HG03139 (cell line): Measurements from ENCODE around the gene HLTF.
A peak's percentile ranks its signal among the peaks of the same experiment; 100 is the strongest.
"Not testable (repeated sequence)": the region's sequence is repeated elsewhere in the genome, so short reads cannot be mapped to it uniquely, and the experiment has no call there.

ENCODE experiments used
- ATAC-seq: cut with Tn5 transposase; IDR thresholded peaks from one replicate; pipeline ENCODE4 v1.9.1; 2021; ENCODE audit not compliant: unreplicated experiment

The HLTF gene

GRCh38 chr3:149086232-149086988 is at the start of gene HLTF:
HLTF (minus strand) TSS chr3:149086533; CDS start chr3:149086336, 197 bp downstream.
- peak; percentile 99 for ATAC-seq

GRCh38 chr3:149134575-149134974 is 48.2 kb upstream of the HLTF start:
- ATAC-seq: no peak

DNA sequence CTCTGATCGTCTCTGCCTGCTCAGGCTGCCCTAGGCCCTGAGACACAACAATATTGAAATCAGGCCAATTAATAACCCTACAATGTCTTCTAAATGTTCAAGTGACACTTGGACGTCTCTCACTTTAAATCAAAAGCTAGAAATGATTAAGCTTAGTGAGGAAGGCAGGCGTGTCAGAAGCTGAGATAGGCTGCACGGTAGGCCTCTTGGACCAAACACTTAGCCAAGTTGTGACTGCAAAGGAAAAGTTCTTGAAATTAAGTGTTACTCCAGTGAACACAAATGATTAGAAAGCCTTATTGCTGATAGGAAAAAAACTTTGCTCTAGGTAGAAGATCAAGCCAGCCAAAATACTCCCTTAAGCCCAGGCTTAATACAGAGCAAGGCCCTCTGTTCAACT is 45.3 kb upstream of the HLTF start:
- no peak for ATAC-seq

DNA sequence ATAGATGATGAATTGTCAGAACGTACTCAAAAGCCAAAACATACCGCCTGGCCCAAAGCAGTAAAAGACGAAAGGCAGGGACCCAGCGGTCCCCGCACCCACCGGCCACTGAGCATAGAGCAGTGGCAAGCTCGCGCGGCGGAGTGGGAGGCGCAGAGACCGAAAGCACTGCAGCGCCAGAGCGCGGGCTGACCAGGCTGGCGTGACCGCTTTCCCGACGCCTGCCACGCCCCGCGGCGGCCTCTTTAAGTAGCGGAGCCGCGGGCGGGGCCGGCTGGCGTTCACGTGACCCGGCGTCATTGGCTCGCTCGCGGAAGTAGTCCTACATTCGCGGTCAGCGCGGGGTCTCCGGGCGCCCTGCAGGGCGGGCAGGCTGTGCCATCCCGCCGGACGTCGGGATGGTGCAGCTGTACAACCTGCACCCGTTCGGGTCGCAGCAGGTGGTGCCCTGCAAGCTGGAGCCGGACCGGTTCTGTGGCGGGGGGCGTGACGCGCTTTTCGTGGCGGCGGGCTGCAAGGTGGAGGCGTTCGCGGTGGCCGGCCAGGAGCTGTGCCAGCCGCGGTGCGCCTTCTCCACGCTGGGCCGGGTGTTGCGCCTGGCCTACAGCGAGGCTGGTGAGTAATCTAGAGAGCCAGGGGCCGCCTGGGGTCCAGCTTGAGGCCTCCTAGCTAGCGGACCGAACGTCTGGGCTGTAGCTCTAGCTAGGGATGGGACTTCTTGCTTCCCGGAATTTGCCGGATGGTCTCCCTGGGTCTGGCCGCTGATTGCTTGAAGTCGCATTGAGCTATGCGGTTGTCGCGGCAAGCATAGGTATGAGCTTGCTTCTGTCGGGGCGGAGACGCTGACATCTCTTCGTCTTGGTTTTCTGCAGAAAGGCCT is 43.2 kb upstream of the HLTF start, which contains the start of gene HPS3:
TSS of gene HPS3 (plus strand) at position 313 of the 880 bp plus-strand sequence. CDS start at position 399, 86 bp downstream.
- ATAC-seq: peak; percentile 90

DNA sequence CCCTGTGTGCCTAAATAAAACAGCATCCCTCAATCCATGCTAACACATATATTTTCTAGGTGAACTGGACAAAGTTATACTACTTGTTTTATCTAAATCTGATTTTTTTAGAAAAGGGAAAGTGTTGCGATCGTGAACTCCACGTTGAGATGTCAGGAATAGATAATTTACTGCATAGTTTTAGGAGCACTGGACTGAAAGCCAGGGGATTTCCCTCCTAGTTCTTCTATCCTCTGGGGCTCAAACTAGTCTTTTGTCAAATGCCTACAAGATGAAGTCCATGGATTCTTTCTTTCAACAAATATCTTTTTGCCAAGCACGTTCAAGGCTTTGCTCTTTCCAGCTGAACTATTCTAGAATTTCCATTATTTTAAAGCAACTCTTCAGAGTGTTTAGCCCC is 42.5 kb upstream of the HLTF start:
- no peak for ATAC-seq

DNA sequence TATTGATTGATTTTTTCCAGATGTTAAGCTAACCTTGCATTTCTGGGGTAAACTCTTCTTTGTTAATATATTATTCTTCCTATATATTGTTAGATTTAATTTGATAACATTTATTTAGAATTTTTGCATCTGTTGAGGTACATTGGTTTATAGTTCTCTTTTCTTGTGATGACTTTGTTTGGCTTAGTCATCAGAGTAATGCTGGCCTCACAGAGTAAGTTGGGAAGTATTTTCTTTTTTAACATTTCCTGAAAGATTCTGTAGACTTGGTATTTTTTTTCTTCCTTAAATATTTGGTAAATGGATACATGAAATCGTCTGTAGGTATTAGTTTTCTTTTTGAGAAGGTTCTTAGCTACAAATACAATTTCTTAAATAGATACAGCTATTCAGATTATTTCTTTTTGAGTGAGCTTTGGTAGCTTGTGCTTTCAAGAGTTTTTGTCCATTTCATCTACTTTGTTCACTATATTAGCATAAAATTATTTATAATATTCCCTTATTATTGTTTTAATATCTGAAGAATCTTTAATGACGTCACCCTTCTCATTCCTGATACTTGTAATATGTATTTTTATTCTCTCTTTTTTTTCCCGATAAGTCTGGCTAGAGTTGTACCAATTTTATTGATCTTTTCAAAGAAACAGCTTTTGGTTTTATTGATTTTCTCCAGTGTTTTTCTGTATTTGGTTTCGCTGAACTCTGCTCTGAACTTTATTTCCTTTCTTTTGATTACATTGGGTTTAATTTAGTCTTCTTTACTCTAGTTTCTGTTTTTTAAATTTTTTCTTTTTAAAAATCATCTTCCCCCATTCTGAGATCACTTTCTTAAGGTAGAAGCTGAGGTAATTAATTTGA is 36.6 kb upstream of the HLTF start:
- no peak for ATAC-seq

DNA sequence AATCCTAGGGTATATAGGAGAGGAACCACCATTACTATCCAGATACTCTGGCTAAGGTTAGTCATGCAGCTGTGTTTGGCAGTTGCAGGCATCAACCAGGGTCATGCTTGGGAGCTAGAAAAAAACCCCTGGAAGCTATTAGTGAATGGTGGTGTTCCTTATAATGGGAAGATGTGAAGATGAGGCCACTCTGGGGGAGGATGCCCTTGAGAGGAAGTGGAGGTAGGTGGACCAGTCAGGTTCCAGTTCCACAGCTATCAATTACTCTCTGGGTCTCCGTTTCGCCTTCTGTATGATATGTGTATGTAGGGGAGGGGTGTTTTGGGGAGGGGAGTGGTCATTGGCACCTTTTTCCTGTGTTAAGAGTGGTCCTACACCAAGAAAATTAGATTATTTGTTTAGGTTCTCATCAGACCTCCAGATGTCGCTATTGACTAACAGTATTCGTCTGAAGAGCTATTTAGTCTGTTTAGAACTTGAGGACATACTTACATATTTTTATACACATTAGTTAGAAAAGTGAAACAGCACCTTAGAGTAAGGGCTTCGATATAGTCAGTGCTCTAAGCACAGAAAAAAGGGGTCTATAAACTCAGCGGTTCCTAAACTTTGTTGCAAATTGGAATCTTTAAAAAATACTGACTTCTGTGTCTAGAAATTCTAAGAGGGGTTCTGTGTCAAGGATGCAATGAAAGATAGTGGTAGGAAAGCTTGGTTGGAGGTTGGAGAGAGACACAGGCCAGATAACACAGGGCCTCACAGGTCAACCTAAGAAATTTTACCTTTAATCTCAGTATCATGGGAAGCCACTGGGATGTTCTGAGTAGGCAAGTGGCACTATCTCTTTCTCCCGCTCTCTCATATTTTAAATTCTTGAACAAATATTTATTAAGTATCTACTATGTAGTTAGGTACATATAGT is 34.0 kb upstream of the HLTF start:
- ATAC-seq: no peak

GRCh38 chr3:149119466-149119865 is 33.1 kb upstream of the HLTF start:
- ATAC-seq: no peak

DNA sequence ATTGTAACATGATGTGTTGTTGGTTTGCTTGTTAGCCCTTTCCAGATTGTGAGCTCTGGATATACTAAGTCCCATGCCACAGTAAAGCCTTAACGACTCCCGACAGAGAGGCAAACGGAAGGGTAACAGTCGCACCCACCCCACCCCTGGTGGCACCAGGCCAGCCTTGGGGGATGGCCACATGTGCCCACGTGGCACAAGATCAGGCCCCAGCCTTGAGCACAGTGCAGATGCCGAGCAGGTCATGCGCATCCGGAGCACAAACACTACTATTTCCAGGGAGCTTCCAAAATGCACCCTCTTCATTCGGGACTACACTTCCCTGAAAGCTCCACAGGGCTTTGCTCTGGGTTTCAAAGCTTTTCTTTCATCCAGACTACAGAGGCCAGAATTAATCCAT is 32.4 kb upstream of the HLTF start:
- no peak for ATAC-seq

GRCh38 chr3:149115114-149115513 is 28.8 kb upstream of the HLTF start:
- ATAC-seq: no peak

GRCh38 chr3:149114458-149114857 is 28.1 kb upstream of the HLTF start:
- no peak for ATAC-seq

DNA sequence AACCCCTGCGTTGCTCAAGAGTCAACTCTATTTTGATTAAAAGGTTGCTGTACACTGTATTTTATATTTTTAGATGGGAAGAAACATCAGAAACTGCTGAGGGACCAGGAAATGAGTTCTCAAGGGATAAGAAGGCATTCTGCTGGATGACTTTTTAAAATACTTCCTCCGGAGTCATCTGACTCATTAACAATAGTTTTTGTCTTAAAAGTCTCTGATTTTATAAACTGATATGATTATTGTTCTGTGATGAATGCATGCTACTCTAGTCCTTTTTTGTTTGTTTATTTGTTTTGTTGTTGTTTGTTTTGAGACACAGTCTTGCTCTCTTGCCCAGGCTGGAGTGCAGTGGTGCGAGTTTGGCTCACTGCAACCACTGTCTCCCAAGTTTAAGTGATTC is 18.2 kb upstream of the HLTF start:
- ATAC-seq: no peak

- no peak for ATAC-seq
Measured at GRCh38 chr3:149101641-149102040, 15.3 kb upstream of the HLTF start.

- no peak for ATAC-seq
Measured at GRCh38 chr3:149101154-149101553, 14.8 kb upstream of the HLTF start.

GRCh38 chr3:149097987-149098386 is 11.7 kb upstream of the HLTF start:
- ATAC-seq: not testable (repeated sequence)

DNA sequence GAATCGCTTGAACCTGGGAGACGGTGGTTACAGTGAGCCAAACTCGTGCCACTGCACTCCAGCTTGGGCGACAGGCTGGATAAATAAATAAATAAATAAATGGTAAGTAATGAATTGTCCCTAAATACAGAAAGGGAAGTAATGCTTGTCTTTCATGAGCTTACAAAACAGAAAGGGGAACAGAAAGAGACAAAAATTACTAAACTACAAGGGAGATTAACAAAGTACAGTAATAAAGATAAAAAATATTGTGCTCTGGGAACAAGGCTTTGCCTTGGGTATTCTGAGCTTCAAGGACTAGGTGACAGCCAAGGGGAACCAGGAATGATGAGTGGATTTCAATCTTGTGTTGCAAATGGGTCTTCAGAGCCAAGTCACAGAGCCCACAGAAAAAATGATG is 9.2 kb upstream of the HLTF start:
- ATAC-seq: peak; percentile 73

DNA sequence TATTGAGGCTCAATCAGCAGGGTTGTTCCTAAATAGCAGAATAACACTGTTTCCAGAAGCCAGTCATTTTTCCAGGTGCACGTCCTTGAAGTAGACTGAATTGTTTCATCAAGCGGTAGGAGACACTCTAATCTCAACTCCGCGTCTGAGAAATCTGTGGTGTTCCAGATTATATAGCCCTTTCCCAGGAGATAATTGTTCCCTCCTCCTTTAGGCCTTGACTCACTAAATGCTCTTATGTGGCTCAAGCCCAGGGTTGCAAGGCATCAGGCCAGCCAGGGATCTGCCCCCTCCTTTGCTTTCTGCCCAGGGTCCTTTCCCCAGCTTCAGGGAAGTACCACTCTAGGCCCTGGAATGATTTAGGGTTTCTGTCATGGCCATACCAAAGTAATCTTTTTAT is 5.7 kb upstream of the HLTF start:
- ATAC-seq: no peak

DNA sequence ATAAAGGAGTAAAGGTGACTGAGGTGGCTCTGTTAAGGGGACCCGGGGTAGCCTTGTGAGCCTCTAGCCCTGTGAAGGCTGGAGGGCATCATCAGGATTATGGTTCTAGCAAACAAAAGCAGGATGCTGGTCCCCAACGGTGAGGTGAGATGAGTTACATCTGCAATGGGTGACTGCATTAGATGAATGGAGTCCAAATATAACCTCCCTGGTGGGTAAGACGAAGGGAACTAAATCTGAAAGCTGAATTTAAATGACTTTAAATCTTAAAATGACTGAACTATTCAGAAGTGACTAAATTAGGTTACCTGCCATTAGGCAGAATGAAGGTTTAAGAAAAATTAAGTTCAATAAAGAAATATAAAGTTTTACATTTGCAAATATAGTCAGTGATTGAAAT is 4.6 kb upstream of the HLTF start:
- no peak for ATAC-seq

- no peak for ATAC-seq
Measured at GRCh38 chr3:149090461-149090860, 4.1 kb upstream of the HLTF start.

- ATAC-seq: no peak
Measured at GRCh38 chr3:149089395-149089794, 3.1 kb upstream of the HLTF start.
